Nephron (organoid): ENCODE data around the gene SF3B1.

Source experiments
- H3K27ac Mint-ChIP-seq, 3 experiments: 2 replicates each; pipeline ENCODE4 v1.8.0; 2020; ENCODE audit warnings: mixed read lengths in 3 of 3, mild to moderate bottlenecking in 2 of 3, moderate library complexity in 1 of 3
- H3K27me3 Mint-ChIP-seq: 2 replicates; pipeline ENCODE4 v1.8.0; 2021; ENCODE audit warnings: low read depth, mild to moderate bottlenecking, moderate library complexity, mixed read lengths
- H3K36me3 Mint-ChIP-seq: 2 replicates; pipeline ENCODE4 v1.8.0; 2020; ENCODE audit warnings: low read depth, mixed read lengths
- H3K4me1 Mint-ChIP-seq: 2 replicates; pipeline ENCODE4 v1.8.0; 2020; ENCODE audit warnings: mixed read lengths
- H3K4me3 Mint-ChIP-seq, 3 experiments: 2 replicates each; pipeline ENCODE4 v1.8.0; 2020; ENCODE audit warnings: mild to moderate bottlenecking in 3 of 3, mixed read lengths in 3 of 3, moderate library complexity in 2 of 3
- H3K9me3 Mint-ChIP-seq: 2 replicates; pipeline ENCODE4 v1.8.0; 2020; ENCODE audit warnings: mixed read lengths
- CTCF ChIP-seq, 3 experiments: fragments of 200-600 bp; sonication (generic); IDR thresholded peaks; one replicate each; pipeline ENCODE4 v1.5.0; 2021; ENCODE audit warnings: antibody characterized with exemption in 3 of 3; ENCODE audit not compliant: unreplicated experiment in 3 of 3

Gene SF3B1

DNA sequence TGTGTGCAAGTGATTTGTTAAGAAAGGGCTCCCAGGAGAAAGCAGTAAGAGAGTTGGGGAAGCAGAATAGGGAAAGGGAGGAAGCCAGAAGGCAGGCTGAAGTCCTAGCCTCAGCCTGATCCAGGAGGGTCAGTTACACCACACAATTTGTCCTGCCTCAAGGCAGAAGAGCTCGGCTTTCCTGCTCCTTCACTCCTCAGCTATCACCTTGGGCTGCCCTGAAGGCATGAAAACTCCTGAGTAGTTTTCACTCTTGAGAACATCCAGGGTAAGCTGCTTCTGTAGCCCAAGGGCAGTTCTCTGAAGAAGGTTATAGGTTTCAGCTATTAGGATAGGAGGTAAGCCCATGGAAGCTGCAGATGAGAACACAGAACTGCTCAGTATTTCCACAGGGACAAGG, 76.8 kb downstream of the SF3B1 start:
- peaks cover 5% of the 10 kb centered on the region for H3K4me1 Mint-ChIP-seq
- H3K4me3 Mint-ChIP-seq: no peak overlapping the region
- no peaks in the 10 kb centered on the region for H3K27me3 Mint-ChIP-seq
- H3K36me3 Mint-ChIP-seq: no peaks in the 10 kb centered on the region
- no peak for TF ChIP-seq CTCF (IDR thresholded peaks at IDR 0.05; ENCODE audit: unreplicated experiment in 3 of 3)
- no peaks in the 10 kb centered on the region for H3K9me3 Mint-ChIP-seq
- H3K27ac Mint-ChIP-seq: no peak overlapping the region

DNA sequence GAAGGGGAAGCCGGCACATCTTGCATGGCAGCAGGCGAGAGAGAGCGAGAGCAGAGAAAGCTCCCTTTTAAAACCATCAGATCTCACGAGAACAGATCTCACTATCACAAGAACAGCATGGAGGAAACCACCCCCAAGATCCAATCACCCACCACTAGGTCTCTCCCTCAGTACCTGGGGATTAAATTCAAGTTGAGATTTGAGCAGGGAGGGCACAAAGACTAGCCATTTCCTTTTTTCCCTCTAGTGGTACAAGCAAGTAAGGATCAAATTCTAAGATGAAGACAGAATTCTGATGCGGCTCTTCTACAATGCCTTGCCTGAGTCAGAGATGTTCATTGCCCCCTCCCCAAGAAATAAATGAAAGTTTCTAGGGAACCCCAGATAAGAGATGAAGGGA, 78.7 kb downstream of the SF3B1 start:
- Mint-ChIP-seq H3K36me3 (no peaks in the 10 kb centered on the region), H3K9me3 (no peaks in the 10 kb centered on the region)

GRCh38 chr2:197354169-197354558, 80.7 kb downstream of the SF3B1 start:
- no peaks in the 10 kb centered on the region for H3K27me3 Mint-ChIP-seq
- TF ChIP-seq CTCF (IDR thresholded peaks at IDR 0.05; ENCODE audit: unreplicated experiment in 3 of 3): no peak
- H3K36me3 Mint-ChIP-seq: no peaks in the 10 kb centered on the region
- H3K27ac Mint-ChIP-seq: no peak overlapping the region
- no peak overlapping the region for H3K4me3 Mint-ChIP-seq
- H3K9me3 Mint-ChIP-seq: no peaks in the 10 kb centered on the region
- H3K4me1 Mint-ChIP-seq: peaks cover 5% of the 10 kb centered on the region

More for the DNA sequence above, 78.7 kb downstream of the SF3B1 start:
- H3K4me1 Mint-ChIP-seq: peaks cover 5% of the 10 kb centered on the region
- peak overlapping the region in 1 of 3 experiments; percentile 16 for H3K27ac Mint-ChIP-seq
- peak; percentile 31 to 41 (median 40) for TF ChIP-seq CTCF (IDR thresholded peaks at IDR 0.05; ENCODE audit: unreplicated experiment in 3 of 3)
- H3K27me3 Mint-ChIP-seq: no peaks in the 10 kb centered on the region
- H3K4me3 Mint-ChIP-seq: no peak overlapping the region

DNA sequence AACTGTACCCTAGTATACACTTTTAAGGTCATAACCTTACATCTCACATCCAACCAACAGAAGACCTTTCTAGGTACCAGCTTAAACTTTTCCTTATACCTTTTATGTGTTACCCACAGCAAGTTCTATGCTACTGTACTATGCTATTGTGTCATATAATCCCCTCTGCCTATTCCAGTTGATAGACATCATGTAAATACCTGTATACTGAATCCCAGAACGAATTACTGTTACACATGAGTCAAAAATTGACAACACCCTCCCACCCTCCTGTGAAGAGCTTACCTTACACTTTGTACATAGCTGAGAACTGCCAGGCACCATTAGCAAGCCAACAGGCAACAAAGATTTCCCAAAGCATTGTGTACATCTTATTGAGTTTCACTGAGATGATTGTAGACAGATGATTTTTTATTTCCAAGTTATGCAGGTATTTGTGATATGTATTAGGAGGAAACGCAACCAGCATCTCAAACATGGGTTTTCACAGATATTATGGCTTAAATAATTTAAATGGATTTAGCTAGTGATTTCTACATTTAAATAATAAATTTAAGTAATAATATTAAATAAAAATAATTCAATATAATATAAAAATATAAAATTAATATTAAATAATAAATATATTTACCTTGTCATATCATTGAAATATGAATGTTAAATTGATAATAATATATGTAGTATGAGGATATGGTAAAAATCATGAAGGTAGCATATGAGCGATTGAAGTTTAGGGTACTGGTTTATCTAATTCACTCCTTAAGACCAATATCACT, 81.2 kb downstream of the SF3B1 start:
- Mint-ChIP-seq H3K27me3 (no peaks in the 10 kb centered on the region), H3K27ac (no peak overlapping the region), H3K36me3 (no peaks in the 10 kb centered on the region), H3K4me1 (peaks cover 5% of the 10 kb centered on the region), H3K4me3 (no peak overlapping the region), H3K9me3 (no peaks in the 10 kb centered on the region)
- no peak for TF ChIP-seq CTCF (IDR thresholded peaks at IDR 0.05; ENCODE audit: unreplicated experiment in 3 of 3)

DNA sequence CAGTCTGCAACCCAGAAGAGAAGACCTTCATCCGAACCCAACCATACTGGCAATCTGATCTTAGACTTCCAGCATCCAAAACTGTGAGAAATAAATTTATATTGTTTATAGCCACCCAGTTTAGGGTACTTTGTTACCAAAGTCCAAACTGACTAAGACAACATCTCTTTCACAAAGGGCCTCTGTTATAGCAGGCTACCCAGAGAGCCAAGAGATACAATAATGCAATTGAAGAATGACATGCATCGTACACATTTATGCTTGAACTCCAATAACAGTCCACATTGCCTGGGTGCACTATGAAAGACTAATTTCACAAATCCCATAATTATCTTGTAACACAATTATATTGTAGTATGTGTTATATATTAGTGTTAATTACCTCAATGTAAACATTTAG, 85.1 kb downstream of the SF3B1 start:
- TF ChIP-seq CTCF (IDR thresholded peaks at IDR 0.05; ENCODE audit: unreplicated experiment in 3 of 3): no peak
- Mint-ChIP-seq H3K27ac (no peak overlapping the region), H3K27me3 (no peaks in the 10 kb centered on the region), H3K4me1 (no peaks in the 10 kb centered on the region), H3K36me3 (no peaks in the 10 kb centered on the region), H3K4me3 (no peak overlapping the region), H3K9me3 (no peaks in the 10 kb centered on the region)

DNA sequence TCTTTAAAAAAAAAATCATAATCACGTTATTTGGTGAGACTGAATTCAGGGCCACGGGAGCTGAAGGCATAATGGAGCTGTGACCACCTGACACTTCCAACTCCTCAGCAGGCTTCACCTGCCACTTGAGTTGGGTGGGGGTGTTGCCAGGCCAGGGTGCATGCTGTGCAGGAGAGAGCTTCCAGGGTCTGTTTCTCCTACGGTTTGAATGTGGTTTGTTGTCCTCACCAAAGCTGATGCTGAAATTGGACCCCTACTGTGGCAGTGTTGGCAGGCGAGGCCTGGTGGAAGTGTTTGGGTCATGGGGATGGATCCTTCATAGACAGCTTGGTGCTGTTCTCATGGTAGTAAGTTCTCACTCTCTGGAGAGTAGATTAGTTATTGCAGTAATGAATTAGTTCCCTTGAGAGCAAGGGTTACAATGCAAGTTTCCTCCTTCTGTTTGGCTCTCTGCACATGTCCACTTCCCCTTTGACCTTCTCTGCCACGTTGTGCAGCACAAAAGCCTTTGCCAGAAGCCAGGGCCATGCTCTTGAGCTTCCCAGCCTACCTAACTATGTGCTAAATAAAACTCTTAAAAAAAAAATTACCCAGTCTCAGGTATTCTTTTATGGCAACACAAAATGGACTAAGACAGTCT, 86.0 kb downstream of the SF3B1 start:
- no peaks in the 10 kb centered on the region for H3K4me1 Mint-ChIP-seq
- TF ChIP-seq CTCF (IDR thresholded peaks at IDR 0.05; ENCODE audit: unreplicated experiment in 3 of 3): no peak
- no peak overlapping the region for H3K27ac Mint-ChIP-seq
- H3K4me3 Mint-ChIP-seq: no peak overlapping the region
- H3K36me3 Mint-ChIP-seq: no peaks in the 10 kb centered on the region
- H3K27me3 Mint-ChIP-seq: no peaks in the 10 kb centered on the region
- no peaks in the 10 kb centered on the region for H3K9me3 Mint-ChIP-seq
